HL-60 (cell line): ENCODE measurements around the gene TOP3A.

ENCODE experiments used
- CTCF ChIP-seq: IDR thresholded peaks from one replicate; pipeline ENCODE4 v1.5.1; 2011; ENCODE audit warnings: low read length, control low read depth, inconsistent platforms; ENCODE audit not compliant: insufficient read depth
- GABPA ChIP-seq: IDR thresholded peaks from 2 replicates; pipeline ENCODE4 v1.6.1; 2012; ENCODE audit warnings: low read depth
- POLR2AphosphoS5 ChIP-seq: IDR thresholded peaks from 2 replicates; pipeline ENCODE4 v1.6.1; 2012; ENCODE audit warnings: low read depth
- SPI1 ChIP-seq: IDR thresholded peaks from 2 replicates; pipeline ENCODE4 v1.6.1; 2012; ENCODE audit warnings: low read depth, mild to moderate bottlenecking, borderline replicate concordance
- TF ChIP-seq, protein P1 (sequence below): IDR thresholded peaks from 2 replicates; pipeline ENCODE4 v1.6.1; 2012; ENCODE audit warnings: low read depth; ENCODE audit not compliant: insufficient replicate concordance

DNA sequence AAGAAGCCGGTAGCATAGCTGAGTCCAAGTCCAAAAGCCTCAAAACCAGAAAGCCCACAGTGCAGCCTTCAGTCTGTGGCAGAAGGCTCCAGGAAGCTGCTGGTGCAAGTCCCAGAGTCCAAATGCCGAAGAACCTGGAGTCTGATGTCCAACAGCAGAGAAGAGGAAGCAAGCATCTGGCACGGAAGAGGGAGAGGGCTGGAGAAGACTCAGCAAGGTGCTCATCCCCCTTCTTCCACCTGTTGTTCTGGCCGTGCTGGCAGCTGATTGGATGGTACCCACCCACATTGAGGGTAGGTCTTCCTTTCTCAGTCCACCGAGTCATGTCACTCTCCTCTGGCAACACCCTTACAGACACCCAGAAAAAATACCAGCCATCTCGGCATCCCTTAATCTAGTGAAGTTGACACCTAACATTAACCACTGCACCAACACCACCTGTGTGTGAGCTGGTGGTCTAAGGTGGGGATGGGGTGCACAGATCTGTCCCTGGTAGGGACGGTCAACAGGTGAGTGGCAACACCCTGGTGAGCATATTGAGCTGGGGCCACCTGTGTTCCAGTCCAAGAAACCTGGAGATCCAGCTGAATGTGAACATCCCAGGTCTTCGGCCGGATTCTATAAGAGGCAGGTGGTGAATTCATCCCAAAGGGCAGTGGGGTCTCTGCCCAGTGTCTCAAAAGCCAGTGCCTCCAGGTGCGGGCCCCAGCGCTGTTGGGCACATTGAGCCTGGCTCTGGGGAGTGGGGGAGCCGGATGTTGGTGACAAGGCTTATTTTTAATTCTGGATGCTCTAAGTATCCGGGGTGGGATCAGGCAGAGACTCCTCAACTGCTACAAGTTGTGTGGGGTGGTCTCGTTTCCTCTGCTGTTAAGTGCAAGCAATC lies 44.5 kb downstream of the TOP3A start:
- no peak for TF ChIP-seq CTCF
- TF ChIP-seq POLR2AphosphoS5, result no peak
- TF ChIP-seq GABPA, result no peak
- TF ChIP-seq, protein P1, sequence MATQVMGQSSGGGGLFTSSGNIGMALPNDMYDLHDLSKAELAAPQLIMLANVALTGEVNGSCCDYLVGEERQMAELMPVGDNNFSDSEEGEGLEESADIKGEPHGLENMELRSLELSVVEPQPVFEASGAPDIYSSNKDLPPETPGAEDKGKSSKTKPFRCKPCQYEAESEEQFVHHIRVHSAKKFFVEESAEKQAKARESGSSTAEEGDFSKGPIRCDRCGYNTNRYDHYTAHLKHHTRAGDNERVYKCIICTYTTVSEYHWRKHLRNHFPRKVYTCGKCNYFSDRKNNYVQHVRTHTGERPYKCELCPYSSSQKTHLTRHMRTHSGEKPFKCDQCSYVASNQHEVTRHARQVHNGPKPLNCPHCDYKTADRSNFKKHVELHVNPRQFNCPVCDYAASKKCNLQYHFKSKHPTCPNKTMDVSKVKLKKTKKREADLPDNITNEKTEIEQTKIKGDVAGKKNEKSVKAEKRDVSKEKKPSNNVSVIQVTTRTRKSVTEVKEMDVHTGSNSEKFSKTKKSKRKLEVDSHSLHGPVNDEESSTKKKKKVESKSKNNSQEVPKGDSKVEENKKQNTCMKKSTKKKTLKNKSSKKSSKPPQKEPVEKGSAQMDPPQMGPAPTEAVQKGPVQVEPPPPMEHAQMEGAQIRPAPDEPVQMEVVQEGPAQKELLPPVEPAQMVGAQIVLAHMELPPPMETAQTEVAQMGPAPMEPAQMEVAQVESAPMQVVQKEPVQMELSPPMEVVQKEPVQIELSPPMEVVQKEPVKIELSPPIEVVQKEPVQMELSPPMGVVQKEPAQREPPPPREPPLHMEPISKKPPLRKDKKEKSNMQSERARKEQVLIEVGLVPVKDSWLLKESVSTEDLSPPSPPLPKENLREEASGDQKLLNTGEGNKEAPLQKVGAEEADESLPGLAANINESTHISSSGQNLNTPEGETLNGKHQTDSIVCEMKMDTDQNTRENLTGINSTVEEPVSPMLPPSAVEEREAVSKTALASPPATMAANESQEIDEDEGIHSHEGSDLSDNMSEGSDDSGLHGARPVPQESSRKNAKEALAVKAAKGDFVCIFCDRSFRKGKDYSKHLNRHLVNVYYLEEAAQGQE, result no peak
- no peak for TF ChIP-seq SPI1
